H1 (cell line): ENCODE data around the gene METTL8.
"Not testable (repeated sequence)": the region's sequence is repeated elsewhere in the genome, so short reads cannot be mapped to it uniquely, and the experiment has no call there.

Experiments used
- CHD2 ChIP-seq: IDR thresholded peaks from 2 replicates; pipeline ENCODE4 v1.6.1; 2012; ENCODE audit warnings: low read length, improper control_type of control experiment
- CTCF ChIP-seq, 3 experiments: IDR thresholded peaks; 1 replicate in 2 of 3; 2 replicates in 1 of 3; pipeline versions ENCODE4 v1.5.1 to v1.6.1; 2011; ENCODE audit warnings: low read length in 3 of 3, mild to moderate bottlenecking in 3 of 3, inconsistent platforms in 2 of 3, low read depth in 1 of 3, moderate library complexity in 1 of 3; ENCODE audit not compliant: insufficient read depth in 1 of 3; ENCODE audit errors: control extremely low read depth in 1 of 3
- EZH2 ChIP-seq: fragments of 200-600 bp; sonication (generic); IDR thresholded peaks from 2 replicates; pipeline ENCODE4 v1.7.1; 2012; ENCODE audit warnings: low read depth, mild to moderate bottlenecking, moderate library complexity, low read length, inconsistent platforms; ENCODE audit not compliant: severe bottlenecking
- JUND ChIP-seq: IDR thresholded peaks from 2 replicates; pipeline ENCODE4 v1.6.1; 2011; ENCODE audit warnings: mild to moderate bottlenecking, improper control_type of control experiment, low read length
- KDM1A ChIP-seq: fragments of 200-600, 300-600 bp; sonication (generic); IDR thresholded peaks from 2 replicates; pipeline ENCODE4 v1.7.1; 2016; ENCODE audit warnings: mild to moderate bottlenecking, low read length, borderline replicate concordance
- MAFK ChIP-seq: IDR thresholded peaks from 2 replicates; pipeline ENCODE4 v1.6.1; 2012; ENCODE audit warnings: low read depth, mild to moderate bottlenecking, improper control_type of control experiment, low read length
- SP1 ChIP-seq: IDR thresholded peaks from 2 replicates; pipeline ENCODE4 v1.6.1; 2011; ENCODE audit warnings: low read depth, low read length
- TF ChIP-seq, protein P1 (sequence below): IDR thresholded peaks from 2 replicates; pipeline ENCODE4 v1.6.1; 2011; ENCODE audit warnings: low read depth, mild to moderate bottlenecking, low read length; ENCODE audit not compliant: insufficient read depth

DNA sequence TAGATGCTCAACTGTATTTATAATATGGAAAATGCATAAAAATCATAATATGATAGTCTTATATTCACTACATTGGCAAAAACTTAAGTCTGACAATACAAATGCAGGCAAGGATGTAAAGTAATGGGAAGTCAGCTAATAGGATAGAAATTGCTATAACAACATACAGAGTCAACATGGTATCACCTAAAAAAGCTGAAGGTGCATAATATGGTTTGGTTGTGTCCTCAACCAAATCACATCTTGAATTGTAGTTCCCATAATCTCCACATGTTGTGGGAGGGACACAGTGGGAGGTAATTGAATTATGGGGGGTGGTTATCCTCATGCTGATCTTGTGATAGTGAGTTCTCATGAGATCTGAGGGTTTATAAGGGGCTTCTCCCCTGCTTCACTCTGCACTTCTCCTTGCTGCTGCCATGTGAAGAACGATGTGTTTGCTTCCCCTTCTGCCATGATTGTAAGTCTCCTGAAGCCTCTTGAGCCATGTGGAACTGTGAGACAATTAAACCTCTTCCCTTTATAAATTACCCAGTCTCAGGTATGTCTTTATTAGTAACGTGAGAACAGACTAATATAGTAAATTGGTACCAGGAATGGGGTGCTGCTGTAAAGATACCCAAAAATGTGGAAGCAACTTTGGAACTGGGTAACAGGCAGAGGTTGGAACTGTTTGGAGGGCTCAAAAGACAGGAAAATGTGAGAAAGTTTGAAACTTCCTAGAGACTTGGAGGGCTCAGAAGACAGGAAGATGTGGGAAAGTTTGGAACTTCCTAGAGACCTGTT, 10.9 kb downstream of the METTL8 start:
- not testable (repeated sequence) for TF ChIP-seq SP1; MAFK; CTCF (IDR thresholded peaks at IDR 0.05; ENCODE audit: control extremely low read depth in 1 of 3, insufficient read depth in 1 of 3, low read depth in 1 of 3, low read length in 3 of 3); EZH2; JUND; KDM1A; CHD2
- TF ChIP-seq, protein P1, sequence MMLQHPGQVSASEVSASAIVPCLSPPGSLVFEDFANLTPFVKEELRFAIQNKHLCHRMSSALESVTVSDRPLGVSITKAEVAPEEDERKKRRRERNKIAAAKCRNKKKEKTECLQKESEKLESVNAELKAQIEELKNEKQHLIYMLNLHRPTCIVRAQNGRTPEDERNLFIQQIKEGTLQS = not testable (repeated sequence)
